HUDEP-2 (cell line): ENCODE data around the gene APOBEC3B.
A peak's percentile ranks its signal among the peaks of the same experiment; 100 is the strongest.
"Not testable (repeated sequence)": the region's sequence is repeated elsewhere in the genome, so short reads cannot be mapped to it uniquely, and the experiment has no call there.

Source experiments
- DNase-seq, 76 experiments: peaks; one replicate each; lab custom pipeline; 2025; ENCODE audit not compliant: unreplicated experiment in 76 of 76; lab: John Stamatoyannopoulos, UW

The APOBEC3B gene

GRCh38 chr22:38965614-38966379 is 16.4 kb upstream of the APOBEC3B start:
- peak in 10 of 76 experiments; percentile 2 to 24 (median 11) for DNase-seq

DNA sequence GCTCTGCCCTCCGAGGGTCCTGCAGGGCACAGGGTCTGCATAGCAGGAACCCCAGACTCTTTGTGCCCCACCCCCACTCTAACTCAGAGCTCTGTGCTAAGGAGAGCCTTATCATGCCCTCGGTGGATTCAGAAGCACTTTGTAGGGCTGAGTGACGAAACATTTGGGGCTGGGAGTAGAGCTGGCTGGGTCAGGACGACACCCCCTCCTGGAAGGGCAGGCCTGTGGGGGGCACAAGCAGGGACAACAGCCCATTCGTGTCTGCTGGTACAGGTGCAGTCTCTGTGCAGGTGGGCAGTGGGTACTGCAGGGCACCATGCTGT is 15.8 kb upstream of the APOBEC3B start:
- peak in 5 of 76 experiments; percentile 12 to 23 (median 14) for DNase-seq

- no peak for DNase-seq
These were observed 15.2 kb upstream of the APOBEC3B start for GRCh38 chr22:38966942-38967341.

GRCh38 chr22:38967451-38968450 is 14.4 kb upstream of the APOBEC3B start:
- no peak for DNase-seq

DNA sequence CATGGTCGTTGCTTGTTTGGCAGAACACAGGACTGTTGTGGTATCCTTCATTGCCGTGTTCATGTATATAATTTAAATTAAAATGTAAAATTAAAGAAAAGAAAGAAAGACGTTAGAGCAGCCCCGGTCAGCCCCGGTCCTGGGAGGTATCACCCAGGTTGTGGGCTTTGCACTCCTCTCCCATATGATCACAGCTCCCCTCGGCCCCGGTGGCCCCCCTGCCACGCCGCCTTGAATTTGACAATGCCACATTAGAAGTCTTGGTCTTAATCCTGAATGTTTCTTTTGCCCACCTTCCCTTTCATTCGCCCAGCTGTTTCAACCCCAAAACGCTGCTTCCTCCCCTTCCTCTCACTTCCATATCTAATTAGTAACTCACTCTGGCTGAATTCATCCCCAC is 13.3 kb upstream of the APOBEC3B start:
- no peak for DNase-seq

DNA sequence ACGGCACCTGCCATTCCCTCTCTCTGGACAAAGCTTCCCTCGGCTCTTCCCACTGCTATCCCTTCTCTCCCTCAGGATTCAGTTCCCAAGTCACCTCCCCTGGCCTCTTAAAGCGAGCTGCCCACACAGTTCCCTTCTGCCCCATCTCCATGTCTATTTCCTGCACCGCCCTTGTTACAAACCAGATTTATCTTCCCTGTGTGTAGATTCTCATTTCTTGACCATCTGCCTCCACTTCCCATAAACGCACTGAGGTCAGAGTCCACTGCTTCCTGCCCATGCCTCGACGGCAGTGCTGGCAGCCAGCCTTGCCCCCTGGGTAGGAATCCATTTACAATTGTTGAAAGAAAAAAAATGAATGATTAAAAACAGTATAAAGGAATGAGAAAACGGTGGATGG is 11.6 kb upstream of the APOBEC3B start:
- no peak for DNase-seq

DNA sequence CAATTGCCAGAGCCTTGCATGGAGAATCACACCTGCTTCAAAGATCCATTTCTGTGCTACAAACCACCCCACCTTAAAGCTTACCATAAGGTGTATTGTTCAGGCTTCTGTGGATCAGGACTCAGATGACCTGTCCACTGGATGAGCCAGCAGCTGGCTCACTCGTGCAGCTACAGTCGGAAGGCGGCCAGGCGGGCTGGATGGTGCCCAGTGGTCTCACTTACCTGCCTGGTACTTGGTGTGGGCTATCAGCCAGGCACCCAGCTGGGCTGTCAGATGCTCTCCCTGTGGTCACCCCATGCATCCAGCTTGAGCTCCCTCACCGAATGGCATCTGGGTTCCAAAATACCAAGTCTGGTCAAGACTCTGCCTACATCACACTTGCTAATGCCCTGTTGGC is 10.9 kb upstream of the APOBEC3B start:
- DNase-seq, result no peak

DNA sequence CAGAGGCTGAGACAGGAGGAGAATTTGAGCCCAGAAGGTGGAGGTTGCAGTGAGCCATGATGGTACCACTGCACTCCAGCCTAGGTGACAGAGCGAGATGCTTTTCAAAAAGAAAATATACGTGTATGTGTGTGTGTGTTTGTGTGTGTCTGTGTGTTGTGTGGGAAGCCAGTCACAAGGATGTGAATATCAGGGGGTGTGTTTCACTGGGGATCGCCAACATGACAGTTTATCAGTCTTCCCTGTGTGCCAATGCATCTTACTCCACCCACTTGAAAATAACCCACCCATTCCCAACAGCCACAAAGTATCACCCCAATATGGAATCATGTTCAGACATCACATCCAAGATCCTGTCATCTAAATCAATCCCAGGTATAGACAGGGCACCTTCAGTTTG is 10.4 kb upstream of the APOBEC3B start:
- DNase-seq, result no peak

- no peak for DNase-seq
These were observed 9.6 kb upstream of the APOBEC3B start for GRCh38 chr22:38972558-38972957.

- peak in 20 of 76 experiments; percentile 3 to 40 (median 18) for DNase-seq
These were observed 8.6 kb upstream of the APOBEC3B start for GRCh38 chr22:38973289-38974169.

- DNase-seq, result no peak
These were observed 7.8 kb upstream of the APOBEC3B start for GRCh38 chr22:38974170-38974825.

DNA sequence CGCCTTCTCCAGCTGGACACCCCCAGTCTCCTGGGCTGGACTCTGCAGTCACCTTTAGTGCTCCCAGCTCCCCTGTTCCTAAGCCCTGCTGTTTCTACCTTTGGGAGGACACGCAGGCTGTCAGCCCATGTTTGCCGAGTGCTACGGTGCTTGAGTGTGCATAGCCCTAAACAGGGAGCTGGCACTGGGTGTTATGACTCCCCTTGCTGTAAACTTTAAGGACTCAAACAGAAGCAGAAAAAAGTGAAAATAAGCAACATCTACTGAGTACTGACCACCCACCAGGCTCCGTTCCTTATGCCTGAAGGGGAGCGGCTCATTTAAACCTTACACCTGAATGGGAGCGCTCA is 7.3 kb upstream of the APOBEC3B start:
- no peak for DNase-seq

GRCh38 chr22:38977289-38977688 is 4.9 kb upstream of the APOBEC3B start:
- not testable (repeated sequence) for DNase-seq

- not testable (repeated sequence) for DNase-seq
These were observed 1.6 kb upstream of the APOBEC3B start for GRCh38 chr22:38980587-38980986.

- DNase-seq, result peak in 4 of 76 experiments; percentile 6 to 22 (median 10)
These were observed 849 bp upstream of the APOBEC3B start for GRCh38 chr22:38981005-38981991.

- no peak for DNase-seq
These were observed 2.1 kb downstream of the APOBEC3B start for GRCh38 chr22:38984224-38984623.

GRCh38 chr22:38984784-38985757 is 2.9 kb downstream of the APOBEC3B start:
- not testable (repeated sequence) for DNase-seq

- no peak for DNase-seq
These were observed 4.5 kb downstream of the APOBEC3B start for GRCh38 chr22:38986629-38987028.
